ENCODE data around the gene ZNRD2.

The ZNRD2 gene

DNA sequence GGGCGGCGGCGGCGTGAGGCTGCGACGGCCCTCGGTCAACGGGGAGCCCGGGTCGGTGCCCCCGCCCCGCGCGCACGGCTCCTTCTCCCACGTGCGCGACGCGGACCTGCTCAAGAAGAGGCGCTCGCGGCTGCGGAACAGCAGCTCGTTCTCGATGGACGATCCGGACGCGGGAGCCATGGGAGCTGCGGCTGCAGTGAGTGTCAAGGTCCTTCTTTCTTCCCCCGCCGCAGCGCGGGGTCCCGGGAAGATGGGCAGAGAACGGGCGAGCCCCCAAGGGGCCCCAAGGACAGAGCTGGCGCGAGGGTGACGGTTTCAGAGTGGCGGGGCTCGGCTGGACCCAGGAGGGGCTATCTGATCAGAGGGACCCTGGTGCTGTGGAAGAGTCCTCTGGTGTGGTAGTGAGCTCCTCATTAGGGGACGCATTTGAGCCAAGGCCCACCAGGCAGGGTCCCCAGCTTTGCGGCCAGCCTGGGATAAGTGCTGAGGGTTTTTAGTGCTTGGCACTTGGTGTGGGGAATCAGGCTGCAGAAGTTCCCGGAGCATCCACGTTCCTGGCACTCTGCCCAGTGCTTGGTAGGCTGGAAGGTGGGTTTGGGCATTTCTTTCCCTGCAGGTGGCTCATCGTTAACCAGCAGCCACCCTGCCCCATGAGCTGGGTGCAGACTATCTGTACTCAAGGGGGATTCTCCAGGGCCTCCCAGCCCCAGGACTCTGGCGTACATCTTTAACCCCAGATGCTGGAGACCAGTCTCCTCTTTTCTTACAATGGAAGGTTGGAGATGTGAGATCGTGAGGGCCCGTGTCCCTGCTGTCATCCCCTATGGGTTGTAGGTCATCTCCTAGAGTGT is 15.3 kb downstream of the ZNRD2 start:
- TF ChIP-seq, protein P1, sequence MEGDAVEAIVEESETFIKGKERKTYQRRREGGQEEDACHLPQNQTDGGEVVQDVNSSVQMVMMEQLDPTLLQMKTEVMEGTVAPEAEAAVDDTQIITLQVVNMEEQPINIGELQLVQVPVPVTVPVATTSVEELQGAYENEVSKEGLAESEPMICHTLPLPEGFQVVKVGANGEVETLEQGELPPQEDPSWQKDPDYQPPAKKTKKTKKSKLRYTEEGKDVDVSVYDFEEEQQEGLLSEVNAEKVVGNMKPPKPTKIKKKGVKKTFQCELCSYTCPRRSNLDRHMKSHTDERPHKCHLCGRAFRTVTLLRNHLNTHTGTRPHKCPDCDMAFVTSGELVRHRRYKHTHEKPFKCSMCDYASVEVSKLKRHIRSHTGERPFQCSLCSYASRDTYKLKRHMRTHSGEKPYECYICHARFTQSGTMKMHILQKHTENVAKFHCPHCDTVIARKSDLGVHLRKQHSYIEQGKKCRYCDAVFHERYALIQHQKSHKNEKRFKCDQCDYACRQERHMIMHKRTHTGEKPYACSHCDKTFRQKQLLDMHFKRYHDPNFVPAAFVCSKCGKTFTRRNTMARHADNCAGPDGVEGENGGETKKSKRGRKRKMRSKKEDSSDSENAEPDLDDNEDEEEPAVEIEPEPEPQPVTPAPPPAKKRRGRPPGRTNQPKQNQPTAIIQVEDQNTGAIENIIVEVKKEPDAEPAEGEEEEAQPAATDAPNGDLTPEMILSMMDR (conservative IDR thresholded peaks at IDR 0.05; ENCODE audit: control insufficient read depth, insufficient read depth, low read depth, low read length), result no peak
- no peak for DNase-seq (ENCODE audit: low read depth)
- no peak overlapping the region for H3K4me3 ChIP-seq (ENCODE audit: control insufficient read depth, low read depth, low read length)

DNA sequence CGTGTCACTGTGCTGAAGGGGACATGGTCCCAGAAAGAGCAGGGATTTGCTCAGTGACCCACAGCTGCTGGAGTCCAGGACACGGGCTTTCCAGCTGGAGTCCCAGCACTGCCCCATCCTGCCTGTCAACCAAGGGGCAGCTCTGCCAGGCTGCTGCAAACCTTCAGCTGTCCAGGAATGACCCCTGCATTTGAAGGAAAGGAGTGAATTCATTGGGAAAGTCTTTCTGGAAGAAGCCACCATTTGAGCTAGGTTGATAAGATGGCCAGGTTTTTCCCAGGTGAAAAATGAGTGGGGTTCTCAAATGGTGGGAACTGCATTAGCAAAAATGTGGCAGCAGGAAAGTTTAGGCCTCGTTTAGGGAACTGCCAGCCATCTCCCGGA is 16.0 kb downstream of the ZNRD2 start:
- no peak overlapping the region for H3K4me3 ChIP-seq (ENCODE audit: control insufficient read depth, low read depth, low read length)
- no peak for DNase-seq (ENCODE audit: low read depth)
- TF ChIP-seq, protein P1 (conservative IDR thresholded peaks at IDR 0.05; ENCODE audit: control insufficient read depth, insufficient read depth, low read depth, low read length), result no peak

DNA sequence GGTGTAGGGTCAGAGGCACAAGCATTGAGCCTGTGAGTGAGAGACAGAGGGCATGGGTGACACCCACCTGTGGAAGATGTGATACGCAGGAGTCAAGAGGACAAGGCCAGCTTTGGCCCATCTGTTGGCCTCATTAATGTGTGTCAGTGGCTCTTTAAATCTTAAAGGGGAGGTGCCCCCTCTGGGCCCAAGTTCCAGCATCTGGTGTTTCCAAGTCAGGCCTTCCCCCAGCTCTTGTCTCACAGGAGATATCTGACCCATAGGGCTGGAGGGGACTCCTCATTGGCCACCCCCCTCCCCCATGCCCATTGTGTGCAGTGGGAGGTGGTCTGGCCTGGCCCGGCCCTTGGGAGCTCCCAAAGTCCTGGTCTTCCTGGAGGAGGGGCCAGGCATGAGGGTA is 16.4 kb downstream of the ZNRD2 start:
- peak; percentile 50 for DNase-seq (ENCODE audit: low read depth)
- TF ChIP-seq, protein P1 (conservative IDR thresholded peaks at IDR 0.05; ENCODE audit: control insufficient read depth, insufficient read depth, low read depth, low read length), result no peak
- H3K4me3 ChIP-seq (ENCODE audit: control insufficient read depth, low read depth, low read length), result no peak overlapping the region

DNA sequence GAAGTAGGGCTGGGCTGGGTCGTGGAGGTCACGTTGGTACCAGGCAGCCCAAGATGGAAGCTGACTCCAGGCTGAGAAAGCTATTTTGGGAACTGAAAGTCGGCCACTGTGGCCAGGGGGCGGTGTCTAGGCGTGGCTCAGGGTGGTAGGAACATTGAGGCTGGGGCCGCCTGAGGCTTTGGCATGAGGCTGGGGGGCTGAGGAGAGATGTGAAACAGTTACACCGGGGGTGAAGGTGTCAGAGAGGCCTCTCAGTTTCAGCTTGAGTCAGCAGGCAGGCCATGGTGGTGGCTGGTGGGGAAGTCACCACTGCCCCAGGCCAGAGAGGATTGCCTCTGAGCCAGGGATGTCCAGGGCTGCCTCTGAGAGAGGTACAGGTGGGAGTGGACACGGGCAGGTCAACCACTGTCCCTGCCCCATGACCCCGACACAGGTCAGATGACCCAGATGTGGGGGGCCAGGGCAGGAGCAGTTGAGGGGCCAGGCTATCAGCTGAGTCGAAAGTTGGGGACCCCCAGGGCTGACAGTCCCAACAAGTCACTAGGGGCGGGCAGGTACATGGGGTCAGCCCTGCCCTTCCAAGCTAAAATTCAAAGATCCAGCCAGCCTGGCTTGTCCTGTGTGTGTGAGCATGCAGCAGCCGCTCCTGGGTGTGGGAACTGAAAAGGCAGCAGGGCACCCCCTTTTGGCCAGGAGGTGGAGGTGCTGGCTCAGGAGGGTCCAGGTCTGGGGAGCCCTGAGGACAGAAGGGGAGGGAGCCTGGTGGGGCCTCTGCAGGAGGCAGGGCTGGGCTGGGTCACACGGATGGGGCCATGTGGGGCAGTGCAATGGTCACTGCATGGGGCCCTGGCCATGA is 18.1 kb downstream of the ZNRD2 start:
- DNase-seq (ENCODE audit: low read depth), result peak; percentile 48
- H3K4me3 ChIP-seq (ENCODE audit: control insufficient read depth, low read depth, low read length), result no peak overlapping the region
- TF ChIP-seq, protein P1 (conservative IDR thresholded peaks at IDR 0.05; ENCODE audit: control insufficient read depth, insufficient read depth, low read depth, low read length), result peak; percentile 47

DNA sequence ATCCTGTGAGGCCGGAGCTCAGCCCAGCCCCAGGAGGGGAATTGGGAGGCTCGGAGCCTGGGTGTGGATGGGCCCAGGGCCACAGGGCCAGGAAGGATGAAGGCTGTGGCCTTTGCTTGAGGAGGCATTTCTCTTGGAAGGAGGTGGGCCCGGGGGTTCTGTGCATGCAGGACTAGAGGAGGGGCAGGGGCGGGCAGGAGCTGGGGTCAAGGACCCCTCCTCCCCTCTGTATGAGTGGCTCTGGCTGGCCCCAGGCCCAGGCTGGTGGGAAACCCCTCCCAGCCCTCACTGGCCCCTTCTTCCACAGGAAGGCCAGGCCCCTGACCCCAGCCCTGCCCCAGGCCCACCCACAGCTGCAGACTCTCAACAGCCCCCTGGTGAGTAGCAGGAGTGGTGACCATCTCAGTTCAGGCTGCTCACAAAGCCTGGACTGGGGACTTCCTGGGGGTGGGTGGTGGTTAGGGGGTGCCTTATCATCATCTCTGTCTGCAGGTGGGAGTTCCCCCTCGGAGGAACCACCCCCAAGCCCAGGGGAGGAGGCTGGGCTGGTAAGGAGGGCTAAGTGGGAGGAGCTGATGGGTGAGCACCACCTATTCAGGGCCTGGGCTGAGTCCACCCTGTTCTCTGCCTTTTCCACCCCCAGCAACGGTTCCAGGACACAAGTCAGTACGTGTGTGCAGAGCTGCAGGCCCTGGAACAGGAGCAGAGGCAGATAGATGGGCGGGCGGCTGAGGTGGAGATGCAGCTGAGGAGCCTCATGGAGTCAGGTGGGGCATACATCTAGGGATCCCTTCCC is 19.4 kb downstream of the ZNRD2 start:
- TF ChIP-seq, protein P1 (conservative IDR thresholded peaks at IDR 0.05; ENCODE audit: control insufficient read depth, insufficient read depth, low read depth, low read length), result no peak
- no peak for DNase-seq (ENCODE audit: low read depth)
- H3K4me3 ChIP-seq (ENCODE audit: control insufficient read depth, low read depth, low read length), result no peak overlapping the region

DNA sequence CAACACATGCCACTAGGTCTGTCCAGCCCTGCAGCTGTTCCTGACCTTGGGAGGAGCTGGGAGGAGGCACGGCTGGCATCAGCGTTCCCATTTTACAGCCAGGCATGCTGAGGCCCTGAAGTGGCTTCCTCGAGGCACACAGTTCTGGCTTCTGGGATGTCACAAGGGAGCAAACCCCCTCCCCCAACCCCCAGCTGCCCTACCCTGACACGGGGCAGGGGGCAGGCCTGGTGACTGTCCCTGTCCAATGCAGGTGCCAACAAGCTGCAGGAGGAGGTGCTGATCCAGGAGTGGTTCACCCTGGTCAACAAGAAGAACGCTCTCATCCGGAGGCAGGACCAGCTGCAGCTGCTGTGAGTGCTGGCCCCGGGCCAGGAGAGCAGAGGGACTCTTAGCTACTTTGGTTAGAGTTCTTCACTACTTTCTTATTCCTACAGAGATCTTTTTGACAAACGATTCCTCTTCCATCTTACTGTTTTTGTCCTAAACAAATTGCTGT is 20.0 kb downstream of the ZNRD2 start:
- H3K4me3 ChIP-seq (ENCODE audit: control insufficient read depth, low read depth, low read length), result no peak overlapping the region
- TF ChIP-seq, protein P1 (conservative IDR thresholded peaks at IDR 0.05; ENCODE audit: control insufficient read depth, insufficient read depth, low read depth, low read length), result no peak

More for the DNA sequence above, 20.0 kb downstream of the ZNRD2 start:
- no peak for DNase-seq (ENCODE audit: low read depth)

All from fibroblast of mammary gland (primary cell).